GM12878 (cell line): Measurements from ENCODE around the gene CCP110. TPM values are rescaled to one million over a fixed set of nuclear protein-coding genes. Genes with fewer than 3 reads are reported as not detected.

ENCODE experiments used
- ATAC-seq: fragments of 200-7000 bp; cut with Tn5 transposase; 3 replicates; pipeline ENCODE4 v1.9.1; 2020; ENCODE audit warnings: mild to moderate bottlenecking, moderate library complexity
- BruUV-seq: library from RNA; stranded (reverse); fragments of 400-500 nt; replicated peaks from 2 replicates; lab custom pipeline; 2021; lab: Mats Ljungman, UMichigan
- CTCF ChIA-PET: fragments of 300-600 bp; sonication (Branson Sonifier 250); formaldehyde crosslinking; extraction: SDS; loops from one replicate; lab custom pipeline; 2021; ENCODE audit warnings: inconsistent platforms; lab: Yijun Ruan, JAX
- POLR2A ChIA-PET: fragments of 350-600 bp; formaldehyde crosslinking; extraction: SDS; loops from one replicate; lab custom pipeline; 2021; ENCODE audit warnings: inconsistent platforms; lab: Charles Lee
- RAD21 ChIA-PET: fragments of 300-600 bp; sonication (Branson Sonifier 250); formaldehyde crosslinking; loops from one replicate; lab custom pipeline; 2023; ENCODE audit warnings: antibody characterized with exemption; ENCODE audit not compliant: unreplicated experiment; lab: Charles Lee
- SMC1A ChIA-PET: fragments of 300-600 bp; sonication (Branson Sonifier 250); formaldehyde crosslinking; loops from one replicate; lab custom pipeline; 2023; ENCODE audit not compliant: unreplicated experiment, uncharacterized antibody; lab: Charles Lee
- DNase-seq: peaks from one replicate; pipeline ENCODE4 v3.0.0-alpha.2; 2011; ENCODE audit warnings: low read depth, low spot score
- FAIRE-seq: peaks from 3 replicates; lab custom pipeline; 2011; peaks lifted over from hg19 to GRCh38; lab: Jason Lieb, UNC
- H2AFZ ChIP-seq: 2 replicates; pipeline ENCODE4 v1.6.0; 2011; ENCODE audit warnings: low read depth, low read length, control low read depth; ENCODE audit not compliant: control insufficient read depth
- H3K27ac ChIP-seq: 2 replicates; pipeline ENCODE4 v1.5.1; 2011; ENCODE audit warnings: control low read depth; ENCODE audit not compliant: control insufficient read depth, insufficient read depth
- H3K27me3 ChIP-seq, 2 experiments: replicated peaks in 1 of 2; 2 replicates each; pipeline versions ENCODE4 v1.6.0 to v1.6.1; 2011; ENCODE audit warnings: low read length in 1 of 2; ENCODE audit not compliant: control insufficient read depth in 2 of 2, insufficient read depth in 2 of 2
- H3K36me3 ChIP-seq, 2 experiments: 2 replicates each; pipeline ENCODE4 v1.5.1; 2011; ENCODE audit warnings: low read length in 1 of 2; ENCODE audit not compliant: control insufficient read depth in 2 of 2, insufficient read depth in 2 of 2
- H3K4me1 ChIP-seq: 2 replicates; pipeline ENCODE4 v1.6.1; 2011; ENCODE audit warnings: mild to moderate bottlenecking, low read length, moderate library complexity, mixed read lengths; ENCODE audit not compliant: control insufficient read depth, insufficient read depth
- H3K4me2 ChIP-seq: 2 replicates; pipeline ENCODE4 v1.6.0; 2011; ENCODE audit warnings: control low read depth; ENCODE audit not compliant: control insufficient read depth, insufficient read depth
- H3K4me3 ChIP-seq: fragments of 200-600 bp; sonication (generic); 2 replicates; pipeline ENCODE4 v1.5.1; 2016
- H3K79me2 ChIP-seq: 2 replicates; pipeline ENCODE4 v1.6.0; 2011; ENCODE audit warnings: low read length; ENCODE audit not compliant: control insufficient read depth, insufficient read depth
- H3K9ac ChIP-seq: 2 replicates; pipeline ENCODE4 v1.8.0; 2011; ENCODE audit warnings: low read length, control low read depth, mixed read lengths; ENCODE audit not compliant: control insufficient read depth, insufficient read depth
- H3K9me3 ChIP-seq: replicated peaks from 3 replicates; pipeline ENCODE4 v1.5.1; 2011; ENCODE audit warnings: mild to moderate bottlenecking, low read length; ENCODE audit not compliant: control insufficient read depth, insufficient read depth
- H4K20me1 ChIP-seq: 2 replicates; pipeline ENCODE4 v1.6.0; 2011; ENCODE audit not compliant: control insufficient read depth, insufficient read depth
- HCFC1 ChIP-seq: fragments of 150-350 bp; IDR thresholded peaks from 2 replicates; pipeline ENCODE4 v1.6.1; 2014; ENCODE audit warnings: low read length
- HDAC2 ChIP-seq: fragments of 200-600 bp; sonication (generic); IDR thresholded peaks from 2 replicates; pipeline ENCODE4 v1.6.1; 2017
- MYB ChIP-seq: fragments of 150-350 bp; IDR thresholded peaks from 2 replicates; pipeline ENCODE4 v1.6.1; 2014; ENCODE audit warnings: mild to moderate bottlenecking, low read depth, low read length, borderline replicate concordance
- MYC ChIP-seq: IDR thresholded peaks from 2 replicates; pipeline ENCODE4 v1.6.1; 2011; ENCODE audit warnings: mild to moderate bottlenecking, low read length, moderate library complexity, inconsistent platforms; ENCODE audit not compliant: insufficient read depth, insufficient replicate concordance, insufficient read length, severe bottlenecking
- PAX8 ChIP-seq: fragments of 450-650 bp; IDR thresholded peaks from 2 replicates; pipeline ENCODE4 v1.6.1; 2017; ENCODE audit warnings: mild to moderate bottlenecking, moderate library complexity
- PML ChIP-seq: IDR thresholded peaks from 2 replicates; pipeline ENCODE4 v1.6.1; 2012; ENCODE audit warnings: low read length, inconsistent platforms
- POU2F2 ChIP-seq: IDR thresholded peaks from 3 replicates; pipeline ENCODE4 v1.6.1; 2011; ENCODE audit warnings: low read depth, mild to moderate bottlenecking, low read length, borderline replicate concordance
- SUZ12 ChIP-seq: fragments of 200-600 bp; sonication (generic); IDR thresholded peaks from one replicate; pipeline ENCODE4 v1.6.1; 2018; ENCODE audit warnings: antibody characterized with exemption, mild to moderate bottlenecking; ENCODE audit not compliant: unreplicated experiment
- TBL1XR1 ChIP-seq: IDR thresholded peaks from 2 replicates; pipeline ENCODE4 v1.6.1; 2012; ENCODE audit warnings: low read depth, low read length, improper control_type of control experiment
- ZNF217 ChIP-seq: fragments of 450-650 bp; IDR thresholded peaks from 2 replicates; pipeline ENCODE4 v1.6.1; 2017; ENCODE audit warnings: antibody characterized with exemption, mild to moderate bottlenecking
- ZNF622 ChIP-seq: fragments of 450-650 bp; IDR thresholded peaks from 2 replicates; pipeline ENCODE4 v1.6.1; 2017; ENCODE audit warnings: mild to moderate bottlenecking, inconsistent platforms
- WGBS: methylation state at CpG from one replicate; pipeline ENCODE4 v1.1.6; 2016; ENCODE audit warnings: low lambda C conversion rate; ENCODE audit not compliant: insufficient replicate concordance, insufficient coverage; ENCODE audit errors: missing lambda C conversion rate; 5-methylcytosine and 5-hydroxymethylcytosine counted together
- in situ Hi-C: fragments of 300-500 bp; cut with MboI; formaldehyde crosslinking; loops from 9 replicates; pipeline ENCODE4 v1.14.3; 2018; ENCODE audit warnings: mixed read lengths
- intact Hi-C: fragments of 100-400 bp; cut with micrococcal nuclease; formaldehyde crosslinking; loops from one replicate; pipeline ENCODE4 v1.14.2; 2022; ENCODE audit not compliant: unreplicated experiment
- polyA plus RNA-seq, 11 experiments: library from polyadenylated mRNA; depleted of rRNA in 4 of 11; unstranded in 6 of 11; stranded (reverse) in 5 of 11; fragments of >200 nt; fragmentation: Nextera tagmentation in 4 of 11; fragmentation: Illumina TruSeq in 1 of 11; extraction: Ambion mirVana in 4 of 11; extraction: Trizol in 1 of 11; gene quantifications; 1 replicate in 1 of 11; 2 replicates in 10 of 11; pipeline versions ENCODE4 v1.2.1 to v1.2.3, GENCODE V29; 2011 to 2016; ENCODE audit warnings: inconsistent platforms in 2 of 11, missing spikeins in 2 of 11, low read depth in 1 of 11
- total RNA-seq, 4 experiments: library from RNA; depleted of rRNA in 3 of 4; stranded (reverse); fragments of >200 nt in 3 of 4; fragmentation: Illumina TruSeq in 1 of 4; extraction: Trizol in 1 of 4; gene quantifications; 2 replicates each; pipeline versions ENCODE4 v1.2.1 to v1.2.3, GENCODE V29; 2013 to 2021
- TF ChIP-seq, protein P1 (sequence below): fragments of 450-650 bp; IDR thresholded peaks from 2 replicates; pipeline ENCODE4 v1.6.1; 2017; ENCODE audit warnings: mild to moderate bottlenecking, low read depth, inconsistent platforms; ENCODE audit not compliant: poor library complexity, severe bottlenecking
- TF ChIP-seq, protein P2 (sequence below): fragments of 450-650 bp; IDR thresholded peaks from 2 replicates; pipeline ENCODE4 v1.6.1; 2017; ENCODE audit warnings: mild to moderate bottlenecking
- TF ChIP-seq, protein P3 (sequence below): fragments of 450-650 bp; IDR thresholded peaks from 2 replicates; pipeline ENCODE4 v1.6.1; 2014; ENCODE audit warnings: mild to moderate bottlenecking
- TF ChIP-seq, protein P4 (sequence below): fragments of 450-650 bp; IDR thresholded peaks from 2 replicates; pipeline ENCODE4 v1.6.1; 2017; ENCODE audit warnings: mild to moderate bottlenecking, moderate library complexity

Gene CCP110
- total and polyA plus RNA-seq, 10 of the 15 experiments (the other 5 are each of a cell fraction or from before 2014, with no cell fraction given), result 6.4 to 38.1 (median 26.7) TPM

DNA sequence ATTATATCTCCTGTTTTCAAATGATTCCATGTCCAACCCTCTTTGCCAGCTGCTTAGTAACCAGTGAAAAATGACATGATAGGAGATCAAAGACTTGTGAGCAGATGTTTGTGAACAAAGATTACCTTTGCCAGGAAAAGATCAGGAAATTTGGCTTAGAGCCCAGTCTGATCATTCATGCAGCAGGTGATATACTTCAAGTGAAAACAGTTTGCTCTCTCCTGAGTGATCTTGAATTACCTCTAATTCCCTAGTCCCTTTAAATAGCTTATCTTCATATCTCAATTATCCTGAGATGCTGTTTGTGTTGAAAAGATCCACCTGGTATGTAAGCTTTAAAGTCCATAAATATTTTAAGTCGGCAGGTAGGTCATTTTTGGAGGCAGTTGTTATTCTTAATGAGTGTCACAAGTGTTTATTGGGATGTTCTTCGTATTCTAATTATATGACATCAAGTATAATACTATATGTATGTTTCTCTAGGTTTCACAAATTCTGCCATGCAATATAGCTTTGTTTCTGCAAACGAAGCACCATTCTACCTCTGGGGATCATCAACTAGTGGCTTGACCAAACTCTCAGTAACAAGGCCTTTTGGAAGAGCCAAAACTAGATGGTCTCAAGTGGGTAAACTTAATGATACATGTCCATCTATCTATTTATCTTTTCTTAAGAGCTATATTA lies 18.5 kb downstream of the CCP110 start:
- Histone ChIP-seq H3K36me3 (peaks cover 2 to 12% of the 10 kb centered on the region in 2 experiments), H3K9ac (no peak overlapping the region), H3K4me1 (no peaks in the 10 kb centered on the region), H2AFZ (no peak overlapping the region), H3K9me3 (no peaks in the 10 kb centered on the region), H3K4me3 (no peak overlapping the region), H3K79me2 (no peaks in the 10 kb centered on the region), H4K20me1 (no peaks in the 10 kb centered on the region), H3K4me2 (no peak overlapping the region), H3K27ac (no peak overlapping the region), H3K27me3 (no peaks in the 10 kb centered on the region)
- intact Hi-C loops (no loop called here), in situ Hi-C loops (no loop called here)
- FAIRE-seq, result no peak
- ChIA-PET POLR2A (no interaction called here), RAD21 (interaction anchor here (1.3 kb wide), 1 partner anchor 17 kb away, joined by 3 read pairs; no protein-coding TSS in a partner anchor), CTCF (interaction anchor here (6.9 kb wide), 1 partner anchor 14 kb away, joined by 51 read pairs; the partner anchor contains the start of gene VPS35L), SMC1A (interaction anchor here (1.1 kb wide), 1 partner anchor 11 kb away, joined by 3 read pairs; no protein-coding TSS in a partner anchor)
- no peak for DNase-seq
- 97% methylated on average over 3 of the region's 3 CpGs for WGBS
- no TSS peak for BruUV-seq
- no peak for ATAC-seq
- TF ChIP-seq, protein P1, sequence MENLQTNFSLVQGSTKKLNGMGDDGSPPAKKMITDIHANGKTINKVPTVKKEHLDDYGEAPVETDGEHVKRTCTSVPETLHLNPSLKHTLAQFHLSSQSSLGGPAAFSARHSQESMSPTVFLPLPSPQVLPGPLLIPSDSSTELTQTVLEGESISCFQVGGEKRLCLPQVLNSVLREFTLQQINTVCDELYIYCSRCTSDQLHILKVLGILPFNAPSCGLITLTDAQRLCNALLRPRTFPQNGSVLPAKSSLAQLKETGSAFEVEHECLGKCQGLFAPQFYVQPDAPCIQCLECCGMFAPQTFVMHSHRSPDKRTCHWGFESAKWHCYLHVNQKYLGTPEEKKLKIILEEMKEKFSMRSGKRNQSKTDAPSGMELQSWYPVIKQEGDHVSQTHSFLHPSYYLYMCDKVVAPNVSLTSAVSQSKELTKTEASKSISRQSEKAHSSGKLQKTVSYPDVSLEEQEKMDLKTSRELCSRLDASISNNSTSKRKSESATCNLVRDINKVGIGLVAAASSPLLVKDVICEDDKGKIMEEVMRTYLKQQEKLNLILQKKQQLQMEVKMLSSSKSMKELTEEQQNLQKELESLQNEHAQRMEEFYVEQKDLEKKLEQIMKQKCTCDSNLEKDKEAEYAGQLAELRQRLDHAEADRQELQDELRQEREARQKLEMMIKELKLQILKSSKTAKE, result no peak
- TF ChIP-seq, protein P2, sequence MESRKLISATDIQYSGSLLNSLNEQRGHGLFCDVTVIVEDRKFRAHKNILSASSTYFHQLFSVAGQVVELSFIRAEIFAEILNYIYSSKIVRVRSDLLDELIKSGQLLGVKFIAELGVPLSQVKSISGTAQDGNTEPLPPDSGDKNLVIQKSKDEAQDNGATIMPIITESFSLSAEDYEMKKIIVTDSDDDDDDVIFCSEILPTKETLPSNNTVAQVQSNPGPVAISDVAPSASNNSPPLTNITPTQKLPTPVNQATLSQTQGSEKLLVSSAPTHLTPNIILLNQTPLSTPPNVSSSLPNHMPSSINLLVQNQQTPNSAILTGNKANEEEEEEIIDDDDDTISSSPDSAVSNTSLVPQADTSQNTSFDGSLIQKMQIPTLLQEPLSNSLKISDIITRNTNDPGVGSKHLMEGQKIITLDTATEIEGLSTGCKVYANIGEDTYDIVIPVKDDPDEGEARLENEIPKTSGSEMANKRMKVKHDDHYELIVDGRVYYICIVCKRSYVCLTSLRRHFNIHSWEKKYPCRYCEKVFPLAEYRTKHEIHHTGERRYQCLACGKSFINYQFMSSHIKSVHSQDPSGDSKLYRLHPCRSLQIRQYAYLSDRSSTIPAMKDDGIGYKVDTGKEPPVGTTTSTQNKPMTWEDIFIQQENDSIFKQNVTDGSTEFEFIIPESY, result no peak
- TF ChIP-seq, protein P3, sequence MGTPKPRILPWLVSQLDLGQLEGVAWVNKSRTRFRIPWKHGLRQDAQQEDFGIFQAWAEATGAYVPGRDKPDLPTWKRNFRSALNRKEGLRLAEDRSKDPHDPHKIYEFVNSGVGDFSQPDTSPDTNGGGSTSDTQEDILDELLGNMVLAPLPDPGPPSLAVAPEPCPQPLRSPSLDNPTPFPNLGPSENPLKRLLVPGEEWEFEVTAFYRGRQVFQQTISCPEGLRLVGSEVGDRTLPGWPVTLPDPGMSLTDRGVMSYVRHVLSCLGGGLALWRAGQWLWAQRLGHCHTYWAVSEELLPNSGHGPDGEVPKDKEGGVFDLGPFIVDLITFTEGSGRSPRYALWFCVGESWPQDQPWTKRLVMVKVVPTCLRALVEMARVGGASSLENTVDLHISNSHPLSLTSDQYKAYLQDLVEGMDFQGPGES, result no peak
- TF ChIP-seq SUZ12 (no peak), MYC (no peak), MYB (no peak), HCFC1 (no peak), PML (no peak), ZNF622 (no peak), HDAC2 (no peak), POU2F2 (no peak), TBL1XR1 (no peak), ZNF217 (no peak), PAX8 (no peak)
- TF ChIP-seq, protein P4, sequence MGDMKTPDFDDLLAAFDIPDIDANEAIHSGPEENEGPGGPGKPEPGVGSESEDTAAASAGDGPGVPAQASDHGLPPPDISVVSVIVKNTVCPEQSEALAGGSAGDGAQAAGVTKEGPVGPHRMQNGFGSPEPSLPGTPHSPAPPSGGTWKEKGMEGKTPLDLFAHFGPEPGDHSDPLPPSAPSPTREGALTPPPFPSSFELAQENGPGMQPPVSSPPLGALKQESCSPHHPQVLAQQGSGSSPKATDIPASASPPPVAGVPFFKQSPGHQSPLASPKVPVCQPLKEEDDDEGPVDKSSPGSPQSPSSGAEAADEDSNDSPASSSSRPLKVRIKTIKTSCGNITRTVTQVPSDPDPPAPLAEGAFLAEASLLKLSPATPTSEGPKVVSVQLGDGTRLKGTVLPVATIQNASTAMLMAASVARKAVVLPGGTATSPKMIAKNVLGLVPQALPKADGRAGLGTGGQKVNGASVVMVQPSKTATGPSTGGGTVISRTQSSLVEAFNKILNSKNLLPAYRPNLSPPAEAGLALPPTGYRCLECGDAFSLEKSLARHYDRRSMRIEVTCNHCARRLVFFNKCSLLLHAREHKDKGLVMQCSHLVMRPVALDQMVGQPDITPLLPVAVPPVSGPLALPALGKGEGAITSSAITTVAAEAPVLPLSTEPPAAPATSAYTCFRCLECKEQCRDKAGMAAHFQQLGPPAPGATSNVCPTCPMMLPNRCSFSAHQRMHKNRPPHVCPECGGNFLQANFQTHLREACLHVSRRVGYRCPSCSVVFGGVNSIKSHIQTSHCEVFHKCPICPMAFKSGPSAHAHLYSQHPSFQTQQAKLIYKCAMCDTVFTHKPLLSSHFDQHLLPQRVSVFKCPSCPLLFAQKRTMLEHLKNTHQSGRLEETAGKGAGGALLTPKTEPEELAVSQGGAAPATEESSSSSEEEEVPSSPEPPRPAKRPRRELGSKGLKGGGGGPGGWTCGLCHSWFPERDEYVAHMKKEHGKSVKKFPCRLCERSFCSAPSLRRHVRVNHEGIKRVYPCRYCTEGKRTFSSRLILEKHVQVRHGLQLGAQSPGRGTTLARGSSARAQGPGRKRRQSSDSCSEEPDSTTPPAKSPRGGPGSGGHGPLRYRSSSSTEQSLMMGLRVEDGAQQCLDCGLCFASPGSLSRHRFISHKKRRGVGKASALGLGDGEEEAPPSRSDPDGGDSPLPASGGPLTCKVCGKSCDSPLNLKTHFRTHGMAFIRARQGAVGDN, result no peak
